Gastrocnemius medialis (tissue), 4 donors: Measurements from ENCODE around the gene CADM2.

ENCODE experiments used
- CTCF ChIP-seq, 5 experiments: fragments of 450-650 bp in 3 of 5; fragments of 200-600 bp in 2 of 5; sonication (generic) in 2 of 5; IDR thresholded peaks in 4 of 5; conservative IDR thresholded peaks in 1 of 5; 1 replicate in 4 of 5; 2 replicates in 1 of 5; pipeline ENCODE4 v1.5.1; 2016 to 2019; ENCODE audit warnings: antibody characterized with exemption in 5 of 5, mild to moderate bottlenecking in 3 of 5, moderate library complexity in 3 of 5
- POLR2A ChIP-seq, 2 donors: fragments of 450-650 bp; IDR thresholded peaks; one replicate each; pipeline ENCODE4 v1.6.1; 2017; ENCODE audit warnings: antibody characterized with exemption in 2 of 2, mild to moderate bottlenecking in 2 of 2, moderate library complexity in 2 of 2

- TF ChIP-seq CTCF (IDR thresholded peaks at IDR 0.05 in 4 of 5, conservative IDR thresholded peaks at IDR 0.05 in 1 of 5): no peak
- no peak for TF ChIP-seq POLR2A (IDR thresholded peaks at IDR 0.05)
Measured at GRCh38 chr3:85259748-85260147, 301.0 kb downstream of the CADM2 start.
